ENCODE data around the gene SPEG.

The SPEG gene

GRCh38 chr2:219498280-219499057 is 63.8 kb downstream of the SPEG start, which contains the start of gene GMPPA:
Gene GMPPA, plus strand, starts transcription at chr2:219498891. Its CDS starts 1,085 bp downstream, at chr2:219499976.
- DNase-seq, result peak; percentile 96

GRCh38 chr2:219499058-219499307 is 64.3 kb downstream of the SPEG start:
- no peak for DNase-seq

- no peak for DNase-seq
Observed at GRCh38 chr2:219499555-219499954, 64.9 kb downstream of the SPEG start.

GRCh38 chr2:219500135-219500534 is 65.5 kb downstream of the SPEG start:
- DNase-seq, result no peak

- no peak for DNase-seq
Observed at GRCh38 chr2:219501849-219502248, 67.2 kb downstream of the SPEG start.

GRCh38 chr2:219502618-219503017 is 68.0 kb downstream of the SPEG start:
- DNase-seq, result no peak

GRCh38 chr2:219505585-219505984 is 70.9 kb downstream of the SPEG start:
- DNase-seq, result no peak

GRCh38 chr2:219506153-219506801 is 71.6 kb downstream of the SPEG start:
- no peak for DNase-seq

GRCh38 chr2:219506802-219507526 is 72.3 kb downstream of the SPEG start:
- no peak for DNase-seq

GRCh38 chr2:219507581-219508443 is 73.2 kb downstream of the SPEG start:
- DNase-seq, result no peak

GRCh38 chr2:219508444-219508734 is 73.7 kb downstream of the SPEG start:
- DNase-seq, result no peak

- no peak for DNase-seq
Observed at GRCh38 chr2:219508971-219509779, 74.5 kb downstream of the SPEG start.

- DNase-seq, result peak; percentile 63 to 74
Observed at GRCh38 chr2:219509780-219510511, 75.3 kb downstream of the SPEG start.

GRCh38 chr2:219510512-219511135 is 76.0 kb downstream of the SPEG start:
- no peak for DNase-seq

- no peak for DNase-seq
Observed at GRCh38 chr2:219511547-219512325, 77.1 kb downstream of the SPEG start.

GRCh38 chr2:219512524-219513216 is 78.0 kb downstream of the SPEG start:
- DNase-seq, result no peak

GRCh38 chr2:219513787-219514186 is 79.1 kb downstream of the SPEG start:
- no peak for DNase-seq

GRCh38 chr2:219514196-219514761 is 79.6 kb downstream of the SPEG start, which contains the start of gene ASIC4:
Gene ASIC4, plus strand, starts transcription at chr2:219514482. Its CDS starts 243 bp downstream, at chr2:219514725.
- no peak for DNase-seq

GRCh38 chr2:219514836-219515235 is 80.2 kb downstream of the SPEG start:
- DNase-seq, result no peak
